Neuronal stem cell (in vitro differentiated cells): ENCODE results near the gene SMIM35.
"Not testable (repeated sequence)": the region's sequence is repeated elsewhere in the genome, so short reads cannot be mapped to it uniquely, and the experiment has no call there.

Experiments used
- DNase-seq: peaks from one replicate; pipeline ENCODE4 v3.0.0-alpha.2; 2013; ENCODE audit warnings: low spot score
- H2AFZ ChIP-seq: one replicate; pipeline ENCODE4 v1.6.1; 2013; ENCODE audit warnings: mild to moderate bottlenecking, low read length, inconsistent platforms
- H2AK5ac ChIP-seq: 2 replicates; pipeline ENCODE4 v1.6.1; 2013; ENCODE audit warnings: low read depth, mild to moderate bottlenecking, inconsistent platforms, low read length, moderate library complexity, mixed read lengths
- H2BK120ac ChIP-seq: 2 replicates; pipeline ENCODE4 v1.6.1; 2013; ENCODE audit warnings: low read depth, mild to moderate bottlenecking, inconsistent platforms, low read length, moderate library complexity, mixed read lengths
- H2BK12ac ChIP-seq: one replicate; pipeline ENCODE4 v1.6.1; 2013; ENCODE audit warnings: low read length, inconsistent platforms
- H2BK15ac ChIP-seq: 2 replicates; pipeline ENCODE4 v1.6.1; 2013; ENCODE audit warnings: mild to moderate bottlenecking, low read length, inconsistent platforms, mixed read lengths
- H2BK5ac ChIP-seq: one replicate; pipeline ENCODE4 v1.6.1; 2013; ENCODE audit warnings: inconsistent platforms, mild to moderate bottlenecking, low read length, moderate library complexity
- H3K14ac ChIP-seq: one replicate; pipeline ENCODE4 v1.6.1; 2013; ENCODE audit warnings: low read length, inconsistent platforms
- H3K18ac ChIP-seq: 2 replicates; pipeline ENCODE4 v1.6.1; 2013; ENCODE audit warnings: low read length, inconsistent platforms
- H3K23ac ChIP-seq: 2 replicates; pipeline ENCODE4 v1.6.1; 2013; ENCODE audit warnings: low read depth, mild to moderate bottlenecking, mixed read lengths, low read length, inconsistent platforms; ENCODE audit not compliant: poor library complexity
- H3K27ac ChIP-seq: replicated peaks from 3 replicates; pipeline ENCODE4 v1.5.1; 2013; ENCODE audit warnings: low read length, inconsistent platforms
- H3K27me3 ChIP-seq, 3 experiments: 2 replicates each; pipeline ENCODE4 v1.6.1; 2013; ENCODE audit warnings: low read length in 3 of 3, mild to moderate bottlenecking in 2 of 3, inconsistent platforms in 1 of 3, low read depth in 1 of 3, mixed read lengths in 1 of 3, moderate library complexity in 1 of 3; ENCODE audit not compliant: control insufficient read depth in 3 of 3, insufficient read depth in 3 of 3
- H3K36me3 ChIP-seq, 2 donors: replicated peaks in 1 of 2; 2 replicates each; pipeline ENCODE4 v1.6.1; 2013; ENCODE audit warnings: low read length in 2 of 2; ENCODE audit not compliant: control insufficient read depth in 2 of 2, insufficient read depth in 2 of 2
- H3K4ac ChIP-seq: 2 replicates; pipeline ENCODE4 v1.6.1; 2013; ENCODE audit warnings: inconsistent platforms, mild to moderate bottlenecking, low read length, moderate library complexity
- H3K4me1 ChIP-seq, 2 donors: 1 replicate in 1 of 2; 2 replicates in 1 of 2; pipeline ENCODE4 v1.6.1; 2013; ENCODE audit warnings: low read length in 2 of 2, low read depth in 1 of 2; ENCODE audit not compliant: control insufficient read depth in 2 of 2, insufficient read depth in 1 of 2
- H3K4me2 ChIP-seq: one replicate; pipeline ENCODE4 v1.6.1; 2013; ENCODE audit warnings: mild to moderate bottlenecking, low read length, inconsistent platforms; ENCODE audit not compliant: insufficient read depth, poor library complexity, severe bottlenecking
- H3K4me3 ChIP-seq, 2 donors: 2 replicates each; pipeline ENCODE4 v1.5.1; 2013; ENCODE audit warnings: low read length in 2 of 2, mild to moderate bottlenecking in 2 of 2, inconsistent platforms in 1 of 2, moderate library complexity in 1 of 2
- H3K79me1 ChIP-seq: one replicate; pipeline ENCODE4 v1.6.1; 2013; ENCODE audit warnings: low read depth, mild to moderate bottlenecking, inconsistent platforms, low read length, moderate library complexity
- H3K9ac ChIP-seq: one replicate; pipeline ENCODE4 v1.6.1; 2013; ENCODE audit warnings: mild to moderate bottlenecking, low read depth, low read length, inconsistent platforms; ENCODE audit not compliant: poor library complexity
- H3K9me3 ChIP-seq, 2 donors: replicated peaks in 1 of 2; 2 replicates each; pipeline versions ENCODE3 to v1.6.1; 2013; ENCODE audit warnings: low read length in 2 of 2, mild to moderate bottlenecking in 2 of 2, inconsistent platforms in 1 of 2, low read depth in 1 of 2, mixed read lengths in 1 of 2, moderate library complexity in 1 of 2; ENCODE audit not compliant: control insufficient read depth in 2 of 2, insufficient read depth in 1 of 2
- H4K8ac ChIP-seq: one replicate; pipeline ENCODE4 v1.6.1; 2013; ENCODE audit warnings: low read depth, mild to moderate bottlenecking, inconsistent platforms, low read length, moderate library complexity
- H4K91ac ChIP-seq: one replicate; pipeline ENCODE4 v1.6.1; 2013; ENCODE audit warnings: low read length, low read depth, mild to moderate bottlenecking, inconsistent platforms; ENCODE audit not compliant: poor library complexity
- WGBS, 2 donors: extraction: QIAGEN DNeasy Blood & Tissue Kit; methylation state at CpG; one replicate each; pipeline ENCODE4 v1.1.7; 2013; ENCODE audit warnings: missing lambda C conversion rate in 2 of 2, mixed read lengths in 1 of 2; ENCODE audit not compliant: insufficient read length in 2 of 2, insufficient replicate concordance in 1 of 2; ENCODE audit errors: extremely low coverage in 2 of 2; 5-methylcytosine and 5-hydroxymethylcytosine counted together

Gene SMIM35

GRCh38 chr11:117978291-117978910, 108.4 kb downstream of the SMIM35 start:
- H4K91ac ChIP-seq, H2BK5ac ChIP-seq, H3K14ac ChIP-seq, H3K9ac ChIP-seq, H3K4ac ChIP-seq, H3K4me2 ChIP-seq, H3K27me3 ChIP-seq, H2BK12ac ChIP-seq, H2BK15ac ChIP-seq, H3K18ac ChIP-seq, H4K8ac ChIP-seq, H3K79me1 ChIP-seq, H3K36me3 ChIP-seq, H3K4me3 ChIP-seq, H3K27ac ChIP-seq, H2BK120ac ChIP-seq, H3K9me3 ChIP-seq, H3K4me1 ChIP-seq, H2AFZ ChIP-seq, H2AK5ac ChIP-seq, H3K23ac ChIP-seq, DNase-seq: not testable (repeated sequence)
- WGBS, 2 donors: no CpG with 5 or more reads among the region's 36 CpGs

- not testable (repeated sequence) for H3K4me1 ChIP-seq, H2BK12ac ChIP-seq, H3K4ac ChIP-seq, H3K9me3 ChIP-seq, H4K8ac ChIP-seq, H3K9ac ChIP-seq, H3K79me1 ChIP-seq, DNase-seq, H3K14ac ChIP-seq, H4K91ac ChIP-seq, H2AK5ac ChIP-seq, H3K27me3 ChIP-seq, H2AFZ ChIP-seq, H3K36me3 ChIP-seq, H3K18ac ChIP-seq, H3K4me3 ChIP-seq, H3K4me2 ChIP-seq, H3K23ac ChIP-seq, H3K27ac ChIP-seq, H2BK5ac ChIP-seq, H2BK120ac ChIP-seq, H2BK15ac ChIP-seq
- WGBS, 2 donors: no CpG with 5 or more reads among the region's 23 CpGs
Measured at GRCh38 chr11:117977612-117978264, 109.0 kb downstream of the SMIM35 start.

DNA sequence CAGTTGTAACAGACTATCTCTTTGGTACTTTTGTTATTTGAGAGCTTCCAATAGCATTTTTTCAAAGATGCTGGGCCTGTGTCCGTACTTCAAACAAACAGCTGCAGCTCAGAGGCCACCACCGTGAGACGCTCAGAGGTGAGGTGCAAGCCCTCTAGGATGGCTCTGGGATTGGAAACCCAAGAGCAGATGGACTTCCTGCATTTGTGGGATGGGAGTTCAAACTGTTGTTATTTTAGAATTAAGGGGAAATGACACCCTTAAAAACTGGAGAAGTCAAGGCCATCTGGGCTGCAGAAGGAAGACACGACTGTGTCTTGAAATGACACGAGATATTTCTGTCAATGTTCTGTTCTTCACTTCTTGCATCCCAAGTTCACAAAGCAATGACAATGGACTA, 109.7 kb downstream of the SMIM35 start:
- Histone ChIP-seq H2AFZ (no peak overlapping the region), H3K36me3 (no peaks in the 10 kb centered on the region), H3K4me3 (no peak overlapping the region), H3K23ac (no peak overlapping the region), H3K4ac (no peak overlapping the region), H3K4me1 (peaks cover 0 to 2% of the 10 kb centered on the region in 2 donors), H2BK15ac (no peak overlapping the region), H2BK12ac (no peak overlapping the region), H3K4me2 (no peak overlapping the region), H3K18ac (no peak overlapping the region), H2BK5ac (no peak overlapping the region), H3K79me1 (no peaks in the 10 kb centered on the region), H3K9me3 (no peaks in the 10 kb centered on the region), H3K27ac (no peak overlapping the region), H3K27me3 (peaks cover 0 to 7% (median 0%) of the 10 kb centered on the region in 3 experiments), H3K9ac (no peak overlapping the region), H2AK5ac (no peak overlapping the region), H3K14ac (no peak overlapping the region), H2BK120ac (no peak overlapping the region), H4K8ac (no peak overlapping the region), H4K91ac (no peak overlapping the region)
- WGBS, 2 donors: no CpG with 5 or more reads among the region's 5 CpGs
- no peak for DNase-seq

DNA sequence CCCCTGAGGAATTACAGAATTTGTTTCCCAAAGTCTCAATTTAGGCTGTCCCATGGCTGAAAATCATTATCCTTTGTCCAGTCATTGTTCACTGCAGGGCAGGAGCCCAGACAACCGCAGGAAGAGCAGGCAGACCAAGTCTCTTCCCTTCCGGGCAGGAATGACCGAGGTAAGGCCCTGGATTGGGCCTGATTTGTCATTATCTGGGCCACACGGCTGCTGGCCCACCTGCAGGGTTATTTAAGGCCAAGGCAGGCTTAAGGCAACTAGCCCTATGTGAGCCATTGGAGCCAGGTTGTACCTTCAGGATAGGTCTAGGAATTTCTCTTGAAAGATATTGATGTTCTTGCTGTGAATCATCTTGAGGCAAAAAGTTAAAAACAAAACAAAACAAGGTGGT, 110.3 kb downstream of the SMIM35 start:
- DNase-seq: no peak
- Histone ChIP-seq H3K79me1 (no peaks in the 10 kb centered on the region), H3K23ac (no peak overlapping the region), H3K9ac (no peak overlapping the region), H3K36me3 (no peaks in the 10 kb centered on the region), H2BK120ac (no peak overlapping the region), H3K4me1 (peaks cover 0 to 2% of the 10 kb centered on the region in 2 donors), H4K8ac (no peak overlapping the region), H3K18ac (no peak overlapping the region), H4K91ac (no peak overlapping the region), H3K14ac (no peak overlapping the region), H3K4me3 (no peak overlapping the region), H2BK5ac (no peak overlapping the region), H2AK5ac (no peak overlapping the region), H2BK15ac (no peak overlapping the region), H2BK12ac (no peak overlapping the region), H3K27me3 (peaks cover 0 to 7% (median 0%) of the 10 kb centered on the region in 3 experiments), H2AFZ (no peak overlapping the region), H3K4me2 (no peak overlapping the region), H3K9me3 (no peaks in the 10 kb centered on the region), H3K4ac (no peak overlapping the region), H3K27ac (no peak overlapping the region)
- WGBS, 2 donors: no CpG with 5 or more reads among the region's 4 CpGs
